22Rv1 (cell line): ENCODE measurements around the gene SCNN1B.

ENCODE experiments used
- CTCF ChIP-seq: fragments of 450-650 bp; IDR thresholded peaks from 2 replicates; pipeline ENCODE4 v1.5.1; 2017; ENCODE audit warnings: mild to moderate bottlenecking
- ZFX ChIP-seq: fragments of 450-650 bp; IDR thresholded peaks from 2 replicates; pipeline ENCODE4 v1.6.1; 2017; ENCODE audit warnings: antibody characterized with exemption, borderline replicate concordance

- TF ChIP-seq CTCF (no peak), ZFX (no peak)
Observed at GRCh38 chr16:23334457-23334853, 32.4 kb downstream of the SCNN1B start.
